Measurements from ENCODE around the gene CHMP4B. TPM values are rescaled to one million over a fixed set of nuclear protein-coding genes. Genes with fewer than 3 reads are reported as not detected.
"Not testable (repeated sequence)": the region's sequence is repeated elsewhere in the genome, so short reads cannot be mapped to it uniquely, and the experiment has no call there.

Gene CHMP4B
- total RNA-seq, 6 experiments from 2014 or later: 81.2 to 94.2 (median 86.1) TPM

GRCh38 chr20:33791959-33792597 lies 19.1 kb upstream of the CHMP4B start:
- TF ChIP-seq, protein P1, sequence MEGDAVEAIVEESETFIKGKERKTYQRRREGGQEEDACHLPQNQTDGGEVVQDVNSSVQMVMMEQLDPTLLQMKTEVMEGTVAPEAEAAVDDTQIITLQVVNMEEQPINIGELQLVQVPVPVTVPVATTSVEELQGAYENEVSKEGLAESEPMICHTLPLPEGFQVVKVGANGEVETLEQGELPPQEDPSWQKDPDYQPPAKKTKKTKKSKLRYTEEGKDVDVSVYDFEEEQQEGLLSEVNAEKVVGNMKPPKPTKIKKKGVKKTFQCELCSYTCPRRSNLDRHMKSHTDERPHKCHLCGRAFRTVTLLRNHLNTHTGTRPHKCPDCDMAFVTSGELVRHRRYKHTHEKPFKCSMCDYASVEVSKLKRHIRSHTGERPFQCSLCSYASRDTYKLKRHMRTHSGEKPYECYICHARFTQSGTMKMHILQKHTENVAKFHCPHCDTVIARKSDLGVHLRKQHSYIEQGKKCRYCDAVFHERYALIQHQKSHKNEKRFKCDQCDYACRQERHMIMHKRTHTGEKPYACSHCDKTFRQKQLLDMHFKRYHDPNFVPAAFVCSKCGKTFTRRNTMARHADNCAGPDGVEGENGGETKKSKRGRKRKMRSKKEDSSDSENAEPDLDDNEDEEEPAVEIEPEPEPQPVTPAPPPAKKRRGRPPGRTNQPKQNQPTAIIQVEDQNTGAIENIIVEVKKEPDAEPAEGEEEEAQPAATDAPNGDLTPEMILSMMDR (IDR thresholded peaks at IDR 0.05): peak; percentile 95
- Mint-ChIP-seq H3K4me3 (no peak overlapping the region), H3K27me3 (ENCODE audit: insufficient read depth) (peaks cover 3% of the 10 kb centered on the region), H3K36me3 (ENCODE audit: low read depth) (peaks cover 10% of the 10 kb centered on the region), H3K9me3 (no peaks in the 10 kb centered on the region), H3K27ac (no peak overlapping the region), H3K4me1 (ENCODE audit: low read depth) (peaks cover 34% of the 10 kb centered on the region)
- peak; percentile 40 for DNase-seq

DNA sequence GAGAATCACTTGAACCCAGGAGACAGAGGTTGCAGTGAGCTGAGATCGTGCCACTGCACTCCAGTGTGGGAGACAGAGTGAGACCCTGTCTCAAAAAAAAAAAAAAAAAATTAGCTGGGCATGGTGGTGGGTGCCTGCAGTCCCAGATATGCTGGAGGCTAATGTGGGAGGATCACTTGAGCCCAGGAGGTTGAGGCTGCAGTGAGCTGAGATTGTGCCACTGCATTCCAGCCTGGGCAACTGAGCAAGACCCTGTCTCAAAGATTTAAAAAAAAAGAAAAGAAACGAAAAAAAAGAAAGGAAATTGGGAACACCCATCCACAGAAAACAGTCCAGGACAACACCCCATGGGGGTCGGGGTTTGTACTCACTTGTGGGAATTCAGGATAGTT lies 18.6 kb upstream of the CHMP4B start:
- H3K4me3 Mint-ChIP-seq; H3K27me3 Mint-ChIP-seq (ENCODE audit: insufficient read depth); H3K27ac Mint-ChIP-seq; DNase-seq; H3K36me3 Mint-ChIP-seq (ENCODE audit: low read depth); H3K9me3 Mint-ChIP-seq: not testable (repeated sequence)
- H3K4me1 Mint-ChIP-seq (ENCODE audit: low read depth): peaks cover 34% of the 10 kb centered on the region

DNA sequence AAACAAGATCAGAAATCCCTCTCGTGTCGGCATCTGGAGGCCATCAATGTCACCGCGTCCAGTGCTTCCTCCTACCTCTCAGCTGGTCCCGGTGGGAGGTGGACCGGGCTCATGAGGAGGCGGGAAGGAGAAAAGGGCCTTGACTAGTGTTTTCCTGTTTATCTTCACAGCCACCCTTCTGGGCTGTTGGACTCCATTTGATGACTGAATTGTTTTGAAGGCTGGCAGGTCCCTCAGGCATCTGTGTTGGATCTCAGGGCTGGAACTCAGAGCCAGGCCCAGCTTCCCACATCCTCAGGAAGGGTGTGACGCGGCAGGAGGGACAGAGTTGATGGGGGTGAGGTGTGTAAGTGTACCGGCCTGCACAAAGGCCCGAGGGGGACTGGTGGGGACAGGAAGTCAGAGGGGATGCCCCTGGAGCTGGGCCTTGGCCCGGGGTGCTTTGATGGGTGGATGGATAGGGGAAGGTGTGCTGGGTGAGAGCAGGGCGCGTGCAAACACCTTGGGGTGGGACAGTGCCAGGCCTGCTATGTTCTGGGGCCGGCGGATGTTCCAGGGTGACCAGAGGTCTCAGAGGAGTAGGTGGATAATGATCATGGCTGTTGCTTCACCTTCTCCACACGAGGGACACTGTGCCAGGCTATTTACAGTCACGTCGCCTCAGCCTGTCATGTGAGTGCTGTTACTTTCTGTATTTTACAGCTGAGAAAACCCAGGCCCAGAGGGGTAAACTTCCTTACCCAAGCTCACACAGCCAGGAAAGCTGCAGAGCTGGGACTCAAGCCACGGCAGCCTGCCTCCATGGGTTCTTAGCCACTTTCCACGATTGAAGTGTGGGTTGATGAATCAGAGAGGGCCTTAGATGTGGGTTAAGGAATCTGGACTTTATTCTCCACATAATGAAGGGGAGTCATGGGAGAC lies 17.9 kb upstream of the CHMP4B start:
- Mint-ChIP-seq H3K4me3 (no peak overlapping the region), H3K36me3 (ENCODE audit: low read depth) (peaks cover 10% of the 10 kb centered on the region), H3K9me3 (no peaks in the 10 kb centered on the region), H3K27ac (no peak overlapping the region), H3K4me1 (ENCODE audit: low read depth) (peaks cover 34% of the 10 kb centered on the region), H3K27me3 (ENCODE audit: insufficient read depth) (peaks cover 1% of the 10 kb centered on the region)
- DNase-seq: no peak
- TF ChIP-seq, protein P1 (IDR thresholded peaks at IDR 0.05): no peak

DNA sequence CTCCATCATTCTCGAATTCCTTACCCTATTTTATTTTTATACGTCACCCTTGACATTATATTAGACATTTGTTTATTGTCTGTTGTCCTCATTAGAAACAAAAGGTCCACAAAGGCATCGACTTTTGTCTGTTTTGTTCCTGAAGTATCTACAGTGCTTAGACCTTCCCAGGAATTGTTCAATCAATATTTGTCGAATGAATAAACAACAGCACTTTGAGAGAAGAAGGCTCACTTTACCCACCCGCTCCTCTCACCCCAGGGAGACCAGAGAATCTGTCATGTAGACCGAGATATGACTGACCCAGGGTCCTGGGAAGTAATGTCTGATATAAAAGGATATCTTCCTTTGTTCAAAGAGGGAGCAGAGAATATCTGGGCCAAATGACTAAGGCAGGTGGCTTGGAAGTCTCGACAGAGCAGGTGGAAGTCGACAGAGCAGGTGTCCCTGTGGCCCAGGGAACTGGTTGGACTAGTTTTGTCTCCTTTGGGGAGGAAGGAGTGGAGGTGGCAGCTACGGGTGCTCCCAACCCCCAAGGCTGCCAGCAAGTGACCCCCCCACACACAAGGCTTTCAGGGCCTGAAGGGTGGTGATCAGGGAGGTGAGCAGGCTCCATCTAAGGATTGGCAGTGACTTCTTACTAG lies 14.8 kb upstream of the CHMP4B start:
- TF ChIP-seq, protein P1 (IDR thresholded peaks at IDR 0.05): no peak
- H3K36me3 Mint-ChIP-seq (ENCODE audit: low read depth): no peaks in the 10 kb centered on the region
- no peak for DNase-seq
- H3K27ac Mint-ChIP-seq: no peak overlapping the region
- peaks cover 4% of the 10 kb centered on the region for H3K27me3 Mint-ChIP-seq (ENCODE audit: insufficient read depth)
- H3K4me3 Mint-ChIP-seq: no peak overlapping the region
- H3K4me1 Mint-ChIP-seq (ENCODE audit: low read depth): peaks cover 10% of the 10 kb centered on the region
- H3K9me3 Mint-ChIP-seq: no peaks in the 10 kb centered on the region

GRCh38 chr20:33796907-33797544 lies 14.1 kb upstream of the CHMP4B start:
- Mint-ChIP-seq H3K4me1 (ENCODE audit: low read depth) (peaks cover 10% of the 10 kb centered on the region), H3K36me3 (ENCODE audit: low read depth) (no peaks in the 10 kb centered on the region), H3K27ac (no peak overlapping the region), H3K27me3 (ENCODE audit: insufficient read depth) (peaks cover 4% of the 10 kb centered on the region), H3K4me3 (no peak overlapping the region), H3K9me3 (no peaks in the 10 kb centered on the region)
- no peak for DNase-seq
- TF ChIP-seq, protein P1 (IDR thresholded peaks at IDR 0.05): no peak

Data from HFFc6 (cell line).